Measurements from ENCODE around the gene ZNF467.

DNA sequence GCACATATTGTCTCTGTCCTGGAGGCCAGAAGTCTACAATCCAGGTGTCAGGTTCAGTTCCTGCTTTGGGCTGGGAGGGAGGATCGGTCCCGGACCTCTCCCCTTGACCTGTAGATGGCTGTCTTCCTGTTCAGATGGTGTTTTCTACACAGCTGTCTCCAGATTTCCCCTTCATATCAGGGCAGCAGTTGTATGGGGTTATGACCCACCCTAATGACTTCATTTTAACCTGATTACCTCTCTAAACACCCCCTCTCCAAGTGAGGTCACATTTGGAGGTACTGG is 38.7 kb downstream of the ZNF467 start:
- TF ChIP-seq, protein P1, sequence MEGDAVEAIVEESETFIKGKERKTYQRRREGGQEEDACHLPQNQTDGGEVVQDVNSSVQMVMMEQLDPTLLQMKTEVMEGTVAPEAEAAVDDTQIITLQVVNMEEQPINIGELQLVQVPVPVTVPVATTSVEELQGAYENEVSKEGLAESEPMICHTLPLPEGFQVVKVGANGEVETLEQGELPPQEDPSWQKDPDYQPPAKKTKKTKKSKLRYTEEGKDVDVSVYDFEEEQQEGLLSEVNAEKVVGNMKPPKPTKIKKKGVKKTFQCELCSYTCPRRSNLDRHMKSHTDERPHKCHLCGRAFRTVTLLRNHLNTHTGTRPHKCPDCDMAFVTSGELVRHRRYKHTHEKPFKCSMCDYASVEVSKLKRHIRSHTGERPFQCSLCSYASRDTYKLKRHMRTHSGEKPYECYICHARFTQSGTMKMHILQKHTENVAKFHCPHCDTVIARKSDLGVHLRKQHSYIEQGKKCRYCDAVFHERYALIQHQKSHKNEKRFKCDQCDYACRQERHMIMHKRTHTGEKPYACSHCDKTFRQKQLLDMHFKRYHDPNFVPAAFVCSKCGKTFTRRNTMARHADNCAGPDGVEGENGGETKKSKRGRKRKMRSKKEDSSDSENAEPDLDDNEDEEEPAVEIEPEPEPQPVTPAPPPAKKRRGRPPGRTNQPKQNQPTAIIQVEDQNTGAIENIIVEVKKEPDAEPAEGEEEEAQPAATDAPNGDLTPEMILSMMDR (IDR thresholded peaks at IDR 0.05): no peak
- no peak for TF ChIP-seq POLR2A (IDR thresholded peaks at IDR 0.05)

Measured in esophagus squamous epithelium (tissue), 4 donors.